Endodermal cell (in vitro differentiated cells): ENCODE measurements around the gene EIF4G3. TPM values are rescaled to one million over a fixed set of nuclear protein-coding genes. Genes with fewer than 3 reads are reported as not detected.
A peak's percentile ranks its signal among the peaks of the same experiment; 100 is the strongest.

Experiments used
- DNase-seq: peaks from one replicate; pipeline ENCODE4 v3.0.0-alpha.2; 2017
- H3K27ac ChIP-seq: 2 replicates; pipeline ENCODE4 v1.5.1; 2013; ENCODE audit warnings: mild to moderate bottlenecking, low read depth, low read length, moderate library complexity
- H3K27me3 ChIP-seq: 2 replicates; pipeline ENCODE4 v1.6.1; 2013; ENCODE audit warnings: mild to moderate bottlenecking, low read length, moderate library complexity; ENCODE audit not compliant: insufficient read depth, control insufficient read depth, poor library complexity, severe bottlenecking
- H3K36me3 ChIP-seq: 2 replicates; pipeline ENCODE4 v1.7.0; 2013; ENCODE audit warnings: mild to moderate bottlenecking, low read length, moderate library complexity; ENCODE audit not compliant: control insufficient read depth, insufficient read depth
- H3K4me1 ChIP-seq: one replicate; pipeline ENCODE4 v1.7.0; 2013; ENCODE audit warnings: low read length; ENCODE audit not compliant: control insufficient read depth, insufficient read depth
- H3K4me3 ChIP-seq: 2 replicates; pipeline ENCODE4 v1.5.1; 2013; ENCODE audit warnings: mild to moderate bottlenecking, low read length, moderate library complexity
- H3K9ac ChIP-seq: 2 replicates; pipeline ENCODE4 v1.6.1; 2013; ENCODE audit warnings: mild to moderate bottlenecking, low read length, moderate library complexity; ENCODE audit not compliant: poor library complexity, severe bottlenecking; ENCODE audit errors: extremely low read depth
- H3K9me3 ChIP-seq: 2 replicates; pipeline ENCODE4 v1.6.1; 2013; ENCODE audit warnings: mild to moderate bottlenecking, low read length, moderate library complexity; ENCODE audit not compliant: control insufficient read depth
- H3K27ac Mint-ChIP-seq: 2 replicates; pipeline ENCODE4 v1.8.0; 2020; ENCODE audit warnings: mixed read lengths
- H3K27me3 Mint-ChIP-seq: 2 replicates; pipeline ENCODE4 v1.8.0; 2021; ENCODE audit warnings: mild to moderate bottlenecking, mixed read lengths; ENCODE audit not compliant: insufficient read depth
- H3K36me3 Mint-ChIP-seq: 2 replicates; pipeline ENCODE4 v1.8.0; 2020; ENCODE audit warnings: low read depth, mixed read lengths
- H3K4me1 Mint-ChIP-seq: 2 replicates; pipeline ENCODE4 v1.8.0; 2020; ENCODE audit warnings: mixed read lengths
- H3K4me3 Mint-ChIP-seq: 2 replicates; pipeline ENCODE4 v1.8.0; 2020; ENCODE audit warnings: mild to moderate bottlenecking, moderate library complexity, mixed read lengths
- H3K9me3 Mint-ChIP-seq: 2 replicates; pipeline ENCODE4 v1.8.0; 2020; ENCODE audit warnings: mild to moderate bottlenecking, mixed read lengths
- CTCF ChIP-seq: fragments of 200-600 bp; sonication (generic); conservative IDR thresholded peaks from 2 replicates; pipeline ENCODE4 v1.5.0; 2021; ENCODE audit warnings: antibody characterized with exemption, mild to moderate bottlenecking
- WGBS, 2 experiments: methylation state at CpG; one replicate each; pipeline versions ENCODE4 v1.1.5 to v1.1.7; 2013; ENCODE audit warnings: missing lambda C conversion rate in 2 of 2, mixed read lengths in 1 of 2; ENCODE audit not compliant: insufficient coverage in 1 of 2, insufficient read length in 1 of 2; 5-methylcytosine and 5-hydroxymethylcytosine counted together
- total RNA-seq, 2 donors: library from RNA; stranded (reverse); fragmentation: NEBNext Ultra II Directional in 1 of 2; extraction: Animal tissue kit (Norgen Biotek cat#: 25700) in 1 of 2; gene quantifications; 2 replicates in 1 of 2; 3 replicates in 1 of 2; pipeline ENCODE4 v1.2.1, GENCODE V29; 2021

Gene EIF4G3
- total RNA-seq, 2 donors from 2014 or later = 101 to 103 TPM

- Histone ChIP-seq H3K4me3 (peak overlapping the region; percentile 50), H3K4me1 (no peaks in the 10 kb centered on the region), H3K9ac (no peak overlapping the region), H3K27ac (no peak overlapping the region), H3K36me3 (peaks cover 35% of the 10 kb centered on the region), H3K27me3 (no peaks in the 10 kb centered on the region), H3K9me3 (no peaks in the 10 kb centered on the region)
- H3K4me1 Mint-ChIP-seq = peaks cover 20% of the 10 kb centered on the region
- DNase-seq = no peak
- H3K27me3 Mint-ChIP-seq = no peaks in the 10 kb centered on the region
- H3K9me3 Mint-ChIP-seq = no peaks in the 10 kb centered on the region
- no peak overlapping the region for H3K4me3 Mint-ChIP-seq
- H3K36me3 Mint-ChIP-seq = peaks cover 40% of the 10 kb centered on the region
- WGBS, 2 experiments = 61% methylated on average over 2 of the region's 2 CpGs; no CpG with 5 or more reads in 1 of the 2 experiments
- peak overlapping the region; percentile 72 for H3K27ac Mint-ChIP-seq
- TF ChIP-seq CTCF = no peak
These were observed 70.0 kb downstream of the EIF4G3 start for GRCh38 chr1:21106709-21107108.

GRCh38 chr1:21106238-21106637 is 70.5 kb downstream of the EIF4G3 start:
- Mint-ChIP-seq H3K27me3 (no peaks in the 10 kb centered on the region), H3K27ac (no peak overlapping the region), H3K36me3 (peaks cover 38% of the 10 kb centered on the region), H3K4me1 (peaks cover 18% of the 10 kb centered on the region), H3K9me3 (no peaks in the 10 kb centered on the region), H3K4me3 (no peak overlapping the region)
- 90 to 97% methylated on average over 2 of the region's 2 CpGs for WGBS, 2 experiments
- no peak for DNase-seq
- Histone ChIP-seq H3K9ac (no peak overlapping the region), H3K27ac (no peak overlapping the region), H3K4me3 (peak overlapping the region; percentile 50), H3K9me3 (no peaks in the 10 kb centered on the region), H3K36me3 (peaks cover 30% of the 10 kb centered on the region), H3K27me3 (no peaks in the 10 kb centered on the region), H3K4me1 (no peaks in the 10 kb centered on the region)
- no peak for TF ChIP-seq CTCF

- H3K4me1 ChIP-seq = no peaks in the 10 kb centered on the region
- H3K27ac ChIP-seq = no peak overlapping the region
- no peak overlapping the region for H3K4me3 ChIP-seq
- Mint-ChIP-seq H3K27ac (no peak overlapping the region), H3K9me3 (no peaks in the 10 kb centered on the region), H3K36me3 (peaks cover 36% of the 10 kb centered on the region), H3K4me3 (no peak overlapping the region), H3K4me1 (peaks cover 19% of the 10 kb centered on the region), H3K27me3 (no peaks in the 10 kb centered on the region)
- H3K36me3 ChIP-seq = peaks cover 26% of the 10 kb centered on the region
- 97 to 100% methylated on average over 1 to 4 of the region's 4 CpGs for WGBS, 2 experiments
- no peak for DNase-seq
- H3K27me3 ChIP-seq = no peaks in the 10 kb centered on the region
- H3K9ac ChIP-seq = no peak overlapping the region
- H3K9me3 ChIP-seq = no peaks in the 10 kb centered on the region
- TF ChIP-seq CTCF = no peak
These were observed 70.9 kb downstream of the EIF4G3 start for GRCh38 chr1:21105807-21106206.
